K562 (cell line): Measurements from ENCODE around the gene UBTD1. TPM values are rescaled to one million over a fixed set of nuclear protein-coding genes. Genes with fewer than 3 reads are reported as not detected.

ENCODE experiments used
- ATAC-seq: fragments of 200-7000 bp; cut with Tn5 transposase; 3 replicates; pipeline ENCODE4 v1.9.1; 2020; ENCODE audit warnings: moderate library complexity
- BruUV-seq: library from RNA; stranded (reverse); fragments of 400-500 nt; replicated peaks from 2 replicates; lab custom pipeline; 2021; lab: Mats Ljungman, UMichigan
- CTCF ChIA-PET: fragments of 300-600 bp; formaldehyde crosslinking; extraction: SDS; loops from one replicate; lab custom pipeline; 2021; ENCODE audit warnings: low intra/inter-chr PET ratio; lab: Yijun Ruan, JAX
- POLR2A ChIA-PET: fragments of 300-600, 350-650 bp; sonication (Branson Sonifier 250); formaldehyde crosslinking; extraction: SDS; loops from one replicate; lab custom pipeline; 2021; ENCODE audit warnings: antibody characterized with exemption, inconsistent platforms; lab: Yijun Ruan, JAX
- DNase-seq, 4 experiments: peaks; one replicate each; pipeline versions ENCODE4 v3.0.0 to v3.0.0-alpha.2; 2011 to 2018; ENCODE audit warnings: low spot score in 3 of 4, mixed read lengths in 3 of 4; ENCODE audit errors: extremely low read depth in 1 of 4
- FAIRE-seq: peaks from 2 replicates; lab custom pipeline; 2011; peaks lifted over from hg19 to GRCh38; lab: Jason Lieb, UNC
- H2AFZ ChIP-seq: 2 replicates; pipeline ENCODE4 v1.6.0; 2011; ENCODE audit warnings: low read depth, low read length, control low read depth, inconsistent platforms
- H3K27ac ChIP-seq: fragments of 200-600 bp; 3 replicates; pipeline ENCODE4 v1.8.0; 2011; ENCODE audit warnings: low read depth, mild to moderate bottlenecking, control low read depth, inconsistent platforms, low read length, moderate library complexity, mixed read lengths; ENCODE audit errors: extremely low read depth
- H3K27me3 ChIP-seq, 2 experiments: fragments of 300-600 bp in 1 of 2; 2 replicates in 1 of 2; 3 replicates in 1 of 2; pipeline versions ENCODE4 v1.6.0 to v1.8.0; 2011; ENCODE audit warnings: inconsistent platforms in 2 of 2, low read length in 2 of 2, mild to moderate bottlenecking in 1 of 2, mixed read lengths in 1 of 2, moderate library complexity in 1 of 2; ENCODE audit not compliant: control insufficient read depth in 2 of 2, insufficient read depth in 2 of 2
- H3K36me3 ChIP-seq: fragments of 300-600 bp; 3 replicates; pipeline ENCODE4 v1.8.0; 2011; ENCODE audit warnings: mild to moderate bottlenecking, low read length, inconsistent platforms; ENCODE audit not compliant: control insufficient read depth, insufficient read depth
- H3K4me1 ChIP-seq, 2 experiments: fragments of 200-600 bp in 1 of 2; replicated peaks in 1 of 2; 2 replicates in 1 of 2; 3 replicates in 1 of 2; pipeline versions ENCODE4 v1.5.1 to v1.8.0; 2011; ENCODE audit warnings: inconsistent platforms in 2 of 2, low read length in 2 of 2, mild to moderate bottlenecking in 1 of 2, mixed read lengths in 1 of 2, moderate library complexity in 1 of 2; ENCODE audit not compliant: control insufficient read depth in 2 of 2, insufficient read depth in 2 of 2
- H3K4me2 ChIP-seq: 2 replicates; pipeline ENCODE4 v1.6.1; 2011; ENCODE audit warnings: low read length, control low read depth, inconsistent platforms, mixed read lengths; ENCODE audit not compliant: insufficient read depth
- H3K4me3 ChIP-seq: fragments of 200-600 bp; sonication (generic), shearing (Covaris generic); 2 replicates; pipeline ENCODE4 v1.5.1; 2016; ENCODE audit warnings: control low read depth, inconsistent platforms
- H3K79me2 ChIP-seq: fragments of 200-600 bp; 3 replicates; pipeline ENCODE4 v1.8.0; 2011; ENCODE audit warnings: low read length, inconsistent platforms; ENCODE audit not compliant: control insufficient read depth, insufficient read depth
- H3K9ac ChIP-seq, 2 experiments: 2 replicates each; pipeline versions ENCODE4 v1.6.0 to v1.6.1; 2011; ENCODE audit warnings: low read depth in 2 of 2, low read length in 2 of 2, control low read depth in 1 of 2, inconsistent platforms in 1 of 2, mild to moderate bottlenecking in 1 of 2, mixed read lengths in 1 of 2; ENCODE audit not compliant: insufficient read depth in 1 of 2
- H3K9me1 ChIP-seq: one replicate; pipeline ENCODE4 v1.6.0; 2011; ENCODE audit warnings: inconsistent platforms, mild to moderate bottlenecking, low read length, moderate library complexity; ENCODE audit not compliant: control insufficient read depth, insufficient read depth
- H3K9me3 ChIP-seq: replicated peaks from 2 replicates; pipeline ENCODE4 v1.5.1; 2011; ENCODE audit warnings: low read depth, low read length, inconsistent platforms; ENCODE audit not compliant: control insufficient read depth, insufficient read depth
- H4K20me1 ChIP-seq: replicated peaks from 2 replicates; pipeline ENCODE4 v1.6.1; 2011; ENCODE audit warnings: low read length, inconsistent platforms, mixed read lengths; ENCODE audit not compliant: control insufficient read depth, insufficient read depth
- AFF1 ChIP-seq, 2 experiments: fragments of 450-650 bp; IDR thresholded peaks; 2 replicates each; pipeline ENCODE4 v1.6.1; 2018; ENCODE audit warnings: mild to moderate bottlenecking in 2 of 2, low read depth in 1 of 2; ENCODE audit not compliant: partially characterized antibody in 2 of 2
- CBX3 ChIP-seq, 2 experiments: IDR thresholded peaks; 1 replicate in 1 of 2; 2 replicates in 1 of 2; pipeline ENCODE4 v1.6.1; 2012; ENCODE audit warnings: inconsistent platforms in 2 of 2, low read length in 2 of 2, borderline replicate concordance in 1 of 2, control low read depth in 1 of 2
- IRF9 ChIP-seq: fragments of 450-650 bp; IDR thresholded peaks from 2 replicates; pipeline ENCODE4 v1.6.1; 2016; ENCODE audit warnings: missing biosample characterization, missing genetic modification characterization
- KLF1 ChIP-seq: fragments of 450-650 bp; IDR thresholded peaks from 2 replicates; pipeline ENCODE4 v1.6.1; 2016; ENCODE audit warnings: missing genetic modification characterization, missing compliant biosample characterization
- RHOXF2B ChIP-seq: fragments of 250-450 bp; sonication (Bioruptor Pico); conservative IDR thresholded peaks from 2 replicates; pipeline ENCODE4 v1.5.1; 2021
- SETDB1 ChIP-seq: IDR thresholded peaks from one replicate; pipeline ENCODE4 v1.6.1; 2012; ENCODE audit warnings: low read length, control low read depth, inconsistent platforms
- SNIP1 ChIP-seq: fragments of 450-650 bp; IDR thresholded peaks from 2 replicates; pipeline ENCODE4 v1.7.1; 2017; ENCODE audit warnings: low read depth, mild to moderate bottlenecking
- TAF7 ChIP-seq: fragments of 450-650 bp; IDR thresholded peaks from 2 replicates; pipeline ENCODE4 v1.6.1; 2016; ENCODE audit warnings: missing genetic modification characterization, missing compliant biosample characterization
- THAP7 ChIP-seq: fragments of 250-450 bp; sonication (Bioruptor Pico); IDR thresholded peaks from 2 replicates; pipeline ENCODE4 v1.5.0; 2021
- ZNF146 ChIP-seq: IDR thresholded peaks from one replicate; pipeline ENCODE4 v1.6.1; 2018; ENCODE audit warnings: missing compliant biosample characterization; ENCODE audit not compliant: unreplicated experiment
- WGBS: fragments of 100-300 bp; shearing (Covaris generic); methylation state at CpG from one replicate; pipeline ENCODE4 v1.1.6; 2016; ENCODE audit warnings: low coverage, mixed read lengths; ENCODE audit not compliant: insufficient coverage; ENCODE audit errors: missing lambda C conversion rate; 5-methylcytosine and 5-hydroxymethylcytosine counted together
- in situ Hi-C: fragments of 300-500 bp; cut with MboI; formaldehyde crosslinking; loops from 4 replicates; pipeline ENCODE4 v1.15.0; 2018; ENCODE audit warnings: inconsistent platforms, mixed read lengths
- intact Hi-C: fragments of 100-400 bp; cut with micrococcal nuclease; formaldehyde crosslinking; loops from 2 replicates; pipeline ENCODE4 v1.14.2; 2022
- polyA plus RNA-seq, 8 experiments: library from polyadenylated mRNA; depleted of rRNA in 4 of 8; stranded (reverse) in 5 of 8; unstranded in 3 of 8; fragments of >200 nt; fragmentation: Nextera tagmentation in 2 of 8; fragmentation: Illumina TruSeq in 1 of 8; extraction: Ambion mirVana in 2 of 8; extraction: Trizol in 1 of 8; gene quantifications; 2 replicates each; pipeline versions ENCODE4 v1.2.1 to v1.2.3, GENCODE V29; 2011 to 2014; ENCODE audit warnings: inconsistent platforms in 1 of 8, missing spikeins in 1 of 8
- total RNA-seq, 7 experiments: library from RNA; depleted of rRNA in 6 of 7; stranded (reverse); fragments of >200 nt in 6 of 7; fragmentation: Illumina TruSeq in 2 of 7; extraction: Trizol in 2 of 7; gene quantifications; 2 replicates each; pipeline versions ENCODE4 v1.2.1 to v1.2.3, GENCODE V29; 2011 to 2021; ENCODE audit warnings: low replicate concordance in 1 of 7

The UBTD1 gene
- total and polyA plus RNA-seq, 9 of the 15 experiments (the other 6 are each of a cell fraction or from before 2014, with no cell fraction given): 0.08 to 1.6 (median 0.81) TPM; not detected in 1

DNA sequence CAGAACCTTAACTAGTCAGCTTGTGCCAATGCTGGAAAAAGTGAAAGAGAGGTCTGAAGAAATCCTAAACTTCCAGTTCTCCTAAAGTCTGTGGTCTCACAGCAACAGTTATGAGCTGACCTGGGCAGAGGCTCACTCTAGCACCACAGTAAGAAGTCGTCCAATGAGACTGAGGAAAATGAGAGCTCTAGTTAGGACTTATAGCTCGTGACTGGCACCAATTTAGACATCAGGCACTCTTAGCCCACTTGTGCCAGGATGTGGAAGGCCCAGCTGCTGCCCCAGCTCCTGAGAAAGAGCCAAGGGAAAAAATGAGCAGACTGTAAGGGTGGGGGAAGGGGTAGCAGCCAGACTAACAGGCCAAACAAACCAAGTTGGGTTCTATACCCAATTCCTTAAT is 8.1 kb upstream of the UBTD1 start:
- H3K27me3 ChIP-seq: no peaks in the 10 kb centered on the region
- WGBS: 80% methylated on average over 2 of the region's 2 CpGs
- H4K20me1 ChIP-seq: 0 out of 2 replicates have a peak, but pooled peaks cover 16% of the 10 kb centered on the region
- POLR2A ChIA-PET: interaction anchor here (0.6 to 1.0 kb wide), 2 partner anchors 29 to 58 kb away, joined by 4 read pairs; no protein-coding TSS in a partner anchor
- BruUV-seq: no TSS peak
- DNase-seq (no peak), FAIRE-seq (no peak), ATAC-seq (no peak)
- H3K9ac ChIP-seq: peak overlapping the region in 1 of 2 experiments; percentile 55; a peak in 1 of 4 replicates
- intact Hi-C loops: no loop called here
- H3K79me2 ChIP-seq: peaks cover 93% of the 10 kb centered on the region
- H3K4me3 ChIP-seq: no peak overlapping the region
- H2AFZ ChIP-seq: no peak overlapping the region
- H3K36me3 ChIP-seq: peaks cover 43% of the 10 kb centered on the region; the same call in 2 of the 3 replicates
- CTCF ChIA-PET: no interaction called here
- TF ChIP-seq THAP7 (CRISPR knock-in tag) (no peak), TAF7 (tag) (no peak), CBX3 (IDR thresholded peaks at IDR 0.05; ENCODE audit: borderline replicate concordance in 1 of 2, low read length in 2 of 2) (no peak), ZNF146 (CRISPR knock-in tag) (no peak), SETDB1 (no peak), RHOXF2B (CRISPR knock-in tag) (no peak), SNIP1 (no peak), IRF9 (tag) (no peak), AFF1 (IDR thresholded peaks at IDR 0.05; ENCODE audit: low read depth in 1 of 2, partially characterized antibody in 2 of 2) (no peak), KLF1 (no peak)
- H3K4me1 ChIP-seq: peaks cover 5 to 6% of the 10 kb centered on the region in 2 experiments; a peak in 3 of 5 replicates
- H3K27ac ChIP-seq: no peak overlapping the region
- H3K9me1 ChIP-seq: no peaks in the 10 kb centered on the region
- no peaks in the 10 kb centered on the region for H3K9me3 ChIP-seq
- in situ Hi-C loops: no loop called here
- no peak overlapping the region for H3K4me2 ChIP-seq
